Peyer's patch (tissue), 4 donors: ENCODE results near the gene VAV2. TPM values are rescaled to one million over a fixed set of nuclear protein-coding genes. Genes with fewer than 3 reads are reported as not detected.

Experiments
- DNase-seq, 3 donors: peaks; one replicate each; pipeline ENCODE4 v3.0.0-alpha.2; 2017 to 2019
- H3K27ac ChIP-seq, 4 donors: fragments of 200-600 bp; sonication (generic); one replicate each; pipeline ENCODE4 v1.5.1; 2016 to 2019
- H3K27me3 ChIP-seq, 2 donors: fragments of 200-600 bp; sonication (generic); one replicate each; pipeline ENCODE4 v1.5.1; 2019
- H3K36me3 ChIP-seq, 3 donors: fragments of 200-600 bp; sonication (generic); one replicate each; pipeline ENCODE4 v1.5.1; 2016 to 2019
- H3K4me1 ChIP-seq, 4 donors: fragments of 200-600 bp; sonication (generic); one replicate each; pipeline ENCODE4 v1.5.1; 2016 to 2019
- H3K4me3 ChIP-seq, 4 donors: fragments of 200-600 bp; sonication (generic); 1 replicate in 3 of 4; 2 replicates in 1 of 4; pipeline ENCODE4 v1.5.1; 2016 to 2019; ENCODE audit warnings: mild to moderate bottlenecking in 1 of 4
- H3K9me3 ChIP-seq, 4 donors: fragments of 200-600 bp; sonication (generic); one replicate each; pipeline ENCODE4 v1.5.1; 2016 to 2019; ENCODE audit warnings: mild to moderate bottlenecking in 1 of 4
- CTCF ChIP-seq, 6 experiments: fragments of 450-650 bp in 4 of 6; fragments of 200-600 bp in 2 of 6; sonication (generic) in 1 of 6; IDR thresholded peaks; one replicate each; pipeline ENCODE4 v1.5.1; 2017 to 2019; ENCODE audit warnings: antibody characterized with exemption in 6 of 6, mild to moderate bottlenecking in 3 of 6, moderate library complexity in 1 of 6
- POLR2A ChIP-seq, 2 donors: fragments of 450-650 bp; IDR thresholded peaks; one replicate each; pipeline ENCODE4 v1.5.1; 2017; ENCODE audit warnings: antibody characterized with exemption in 2 of 2, mild to moderate bottlenecking in 2 of 2, moderate library complexity in 2 of 2
- total RNA-seq, 4 donors: library from RNA; depleted of rRNA; stranded (reverse); fragments of >200 nt; gene quantifications; one replicate each; pipeline ENCODE4 v1.1.0, GENCODE V29; 2016

The VAV2 gene
- total RNA-seq, 4 donors from 2014 or later, result 47.9 to 61.8 (median 58.9) TPM

GRCh38 chr9:133957328-133957727 is 34.8 kb downstream of the VAV2 start:
- DNase-seq, result no peak
- H3K9me3 ChIP-seq, result no peaks in the 10 kb centered on the region
- H3K36me3 ChIP-seq, result no peaks in the 10 kb centered on the region
- H3K4me3 ChIP-seq, result peak overlapping the region in 1 of 4 donors; percentile 12
- peak overlapping the region in 2 of 4 donors; percentile 33 to 84 for H3K27ac ChIP-seq
- TF ChIP-seq POLR2A (IDR thresholded peaks at IDR 0.05), result no peak
- TF ChIP-seq CTCF (IDR thresholded peaks at IDR 0.05), result no peak
- H3K27me3 ChIP-seq, result no peaks in the 10 kb centered on the region
- H3K4me1 ChIP-seq, result peaks cover 0 to 68% (median 45%) of the 10 kb centered on the region in 4 donors

GRCh38 chr9:133956520-133957076 is 35.5 kb downstream of the VAV2 start:
- TF ChIP-seq POLR2A (IDR thresholded peaks at IDR 0.05), result no peak
- TF ChIP-seq CTCF (IDR thresholded peaks at IDR 0.05), result no peak
- H3K9me3 ChIP-seq, result no peaks in the 10 kb centered on the region
- peak in 1 of 3 donors; percentile 54 for DNase-seq
- H3K4me3 ChIP-seq, result peak overlapping the region in 1 of 4 donors; percentile 12
- peaks cover 0 to 61% (median 45%) of the 10 kb centered on the region in 4 donors for H3K4me1 ChIP-seq
- peaks cover 0 to 1% (median 0%) of the 10 kb centered on the region in 3 donors for H3K36me3 ChIP-seq
- peak overlapping the region in 3 of 4 donors; percentile 23 to 84 (median 33) for H3K27ac ChIP-seq
- H3K27me3 ChIP-seq, result no peaks in the 10 kb centered on the region

GRCh38 chr9:133955821-133956411 is 36.2 kb downstream of the VAV2 start:
- Histone ChIP-seq H3K4me3 (peak overlapping the region in 3 of 4 donors; percentile 5 to 20 (median 7)), H3K27ac (peak overlapping the region in 3 of 4 donors; percentile 23 to 84 (median 33)), H3K27me3 (no peaks in the 10 kb centered on the region), H3K9me3 (no peaks in the 10 kb centered on the region), H3K36me3 (peaks cover 0 to 5% (median 0%) of the 10 kb centered on the region in 3 donors), H3K4me1 (peaks cover 0 to 54% (median 42%) of the 10 kb centered on the region in 4 donors)
- no peak for TF ChIP-seq POLR2A (IDR thresholded peaks at IDR 0.05)
- no peak for TF ChIP-seq CTCF (IDR thresholded peaks at IDR 0.05)
- DNase-seq, result peak in 2 of 3 donors; percentile 76 to 79

- no peak for TF ChIP-seq CTCF (IDR thresholded peaks at IDR 0.05)
- TF ChIP-seq POLR2A (IDR thresholded peaks at IDR 0.05), result no peak
- Histone ChIP-seq H3K4me1 (peaks cover 0 to 44% (median 32%) of the 10 kb centered on the region in 4 donors), H3K36me3 (peaks cover 0 to 5% (median 0%) of the 10 kb centered on the region in 3 donors), H3K27ac (peak overlapping the region in 1 of 4 donors; percentile 84), H3K9me3 (no peaks in the 10 kb centered on the region), H3K27me3 (no peaks in the 10 kb centered on the region), H3K4me3 (peak overlapping the region in 1 of 4 donors; percentile 23)
- DNase-seq, result peak in 2 of 3 donors; percentile 74 to 76
These were observed 37.1 kb downstream of the VAV2 start for GRCh38 chr9:133954862-133955529.

- no peaks in the 10 kb centered on the region for H3K27me3 ChIP-seq
- peak in 1 of 3 donors; percentile 63 for DNase-seq
- peaks cover 0 to 37% (median 25%) of the 10 kb centered on the region in 4 donors for H3K4me1 ChIP-seq
- TF ChIP-seq CTCF (IDR thresholded peaks at IDR 0.05) (no peak), POLR2A (IDR thresholded peaks at IDR 0.05) (no peak)
- no peak overlapping the region for H3K4me3 ChIP-seq
- no peaks in the 10 kb centered on the region for H3K9me3 ChIP-seq
- peaks cover 0 to 5% (median 0%) of the 10 kb centered on the region in 3 donors for H3K36me3 ChIP-seq
- peak overlapping the region in 1 of 4 donors; percentile 84 for H3K27ac ChIP-seq
These were observed 38.0 kb downstream of the VAV2 start for GRCh38 chr9:133953976-133954709.
